ENCODE data around the gene CCDC184. TPM values are rescaled to one million over a fixed set of nuclear protein-coding genes. Genes with fewer than 3 reads are reported as not detected.

The CCDC184 gene
- total RNA-seq, 1 donor from 2014 or later, result 1.1 TPM

GRCh38 chr12:48175613-48176416 is 7.6 kb upstream of the CCDC184 start:
- ATAC-seq (no peak), DNase-seq (no peak)
- intact Hi-C loops (cut with micrococcal nuclease), result no loop called here

GRCh38 chr12:48176417-48176751 is 7.1 kb upstream of the CCDC184 start:
- ATAC-seq, result no peak
- intact Hi-C loops (cut with micrococcal nuclease), result no loop called here
- DNase-seq, result no peak

GRCh38 chr12:48177982-48178381 is 5.5 kb upstream of the CCDC184 start:
- no peak for ATAC-seq
- intact Hi-C loops (cut with micrococcal nuclease), result no loop called here
- DNase-seq, result no peak

GRCh38 chr12:48179466-48179865 is 4.0 kb upstream of the CCDC184 start:
- intact Hi-C loops (cut with micrococcal nuclease), result no loop called here
- DNase-seq (no peak), ATAC-seq (no peak)

GRCh38 chr12:48180424-48180823 is 3.0 kb upstream of the CCDC184 start:
- no peak for DNase-seq
- intact Hi-C loops (cut with micrococcal nuclease), result no loop called here
- no peak for ATAC-seq

- ATAC-seq, result peak; percentile 5
- intact Hi-C loops (cut with micrococcal nuclease), result no loop called here
Measured at GRCh38 chr12:48180857-48181495, 2.5 kb upstream of the CCDC184 start.

GRCh38 chr12:48182631-48183030 is 813 bp upstream of the CCDC184 start:
- intact Hi-C loops (cut with micrococcal nuclease), result no loop called here
- ATAC-seq (no peak), DNase-seq (no peak)

More at GRCh38 chr12:48180857-48181495, 2.5 kb upstream of the CCDC184 start:
- no peak for DNase-seq

GRCh38 chr12:48183876-48184548 is 568 bp downstream of the CCDC184 start:
- intact Hi-C loops (cut with micrococcal nuclease), result no loop called here
- no peak for DNase-seq
- ATAC-seq, result peak; percentile 35

- intact Hi-C loops (cut with micrococcal nuclease), result no loop called here
- ATAC-seq (no peak), DNase-seq (no peak)
Measured at GRCh38 chr12:48184549-48184922, 1.1 kb downstream of the CCDC184 start.

- no peak for DNase-seq
- ATAC-seq, result no peak
- intact Hi-C loops (cut with micrococcal nuclease), result no loop called here
Measured at GRCh38 chr12:48185181-48185919, 1.9 kb downstream of the CCDC184 start.

- ATAC-seq (no peak), DNase-seq (no peak)
- intact Hi-C loops (cut with micrococcal nuclease), result no loop called here
Measured at GRCh38 chr12:48187916-48188695, 4.7 kb downstream of the CCDC184 start.

GRCh38 chr12:48189331-48190125 is 6.1 kb downstream of the CCDC184 start:
- intact Hi-C loops (cut with micrococcal nuclease), result no loop called here
- DNase-seq, result no peak
- ATAC-seq, result peak; percentile 77

GRCh38 chr12:48191096-48191495 is 7.7 kb downstream of the CCDC184 start:
- DNase-seq, result no peak
- intact Hi-C loops (cut with micrococcal nuclease), result no loop called here
- no peak for ATAC-seq

- intact Hi-C loops (cut with micrococcal nuclease), result no loop called here
- DNase-seq (no peak), ATAC-seq (no peak)
Measured at GRCh38 chr12:48192861-48193260, 9.4 kb downstream of the CCDC184 start.

- DNase-seq (no peak), ATAC-seq (no peak)
- intact Hi-C loops (cut with micrococcal nuclease), result no loop called here
Measured at GRCh38 chr12:48193623-48194022, 10.2 kb downstream of the CCDC184 start.

- intact Hi-C loops (cut with micrococcal nuclease), result no loop called here
- DNase-seq (no peak), ATAC-seq (no peak)
Measured at GRCh38 chr12:48194799-48195201, 11.4 kb downstream of the CCDC184 start.

- ATAC-seq (peak; percentile 48), DNase-seq (no peak)
- intact Hi-C loops (cut with micrococcal nuclease), result no loop called here
Measured at GRCh38 chr12:48197549-48197970, 14.1 kb downstream of the CCDC184 start.

- intact Hi-C loops (cut with micrococcal nuclease), result no loop called here
- ATAC-seq (peak; percentile 99), DNase-seq (peak; percentile 99)
Measured at GRCh38 chr12:48197971-48198671, 14.7 kb downstream of the CCDC184 start.
